Activated T-helper 1 cell treated with anti-CD3 and anti-CD28 coated beads, Interleukin-2, amount 50 U/mL, for 16 hours (primary cell): Measurements from ENCODE around the gene RNASEL.

ENCODE experiments used
- DNase-seq, 2 donors: peaks; one replicate each; pipeline ENCODE4 v3.0.0-alpha.2; 2020; ENCODE audit warnings: low read depth in 1 of 2, low spot score in 1 of 2

The RNASEL gene

GRCh38 chr1:182600745-182601415, 11.8 kb upstream of the RNASEL start:
- no peak for DNase-seq

DNA sequence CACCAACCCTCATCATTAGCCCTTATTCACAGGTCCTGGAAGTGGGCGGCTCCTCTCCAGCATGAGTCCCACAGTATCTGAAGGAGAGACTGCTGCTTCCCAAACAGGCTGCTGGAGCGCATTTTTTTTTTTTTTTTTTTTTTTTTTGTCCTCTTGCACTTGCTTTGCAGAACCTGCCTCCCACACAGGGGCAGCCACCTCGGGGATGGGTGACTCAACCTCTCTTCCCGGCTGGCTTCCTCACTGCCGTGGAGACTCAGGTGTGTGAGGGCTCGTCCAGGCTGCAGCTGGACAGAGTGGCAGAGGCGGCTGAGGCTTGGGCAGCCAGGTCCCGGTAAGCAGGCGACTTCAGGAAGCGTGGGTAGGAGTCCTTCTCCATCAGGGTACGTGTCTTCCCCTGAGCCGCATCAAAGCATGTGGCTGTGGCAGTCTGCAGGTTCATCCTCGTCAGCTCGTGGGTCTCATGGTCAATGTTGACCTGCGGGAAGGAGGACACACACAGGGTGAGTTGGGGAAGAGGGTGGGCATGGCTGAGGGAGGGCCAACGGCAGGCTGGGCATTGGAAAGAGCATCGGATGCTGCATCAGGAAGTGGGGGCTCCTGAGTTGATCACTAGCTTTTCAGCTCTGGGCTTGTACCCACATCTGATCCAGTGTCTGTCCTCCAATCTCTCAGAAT, 11.1 kb upstream of the RNASEL start:
- no peak for DNase-seq

GRCh38 chr1:182599339-182599738, 10.3 kb upstream of the RNASEL start:
- no peak for DNase-seq

- no peak for DNase-seq
Measured at GRCh38 chr1:182598296-182598695, 9.2 kb upstream of the RNASEL start.

DNA sequence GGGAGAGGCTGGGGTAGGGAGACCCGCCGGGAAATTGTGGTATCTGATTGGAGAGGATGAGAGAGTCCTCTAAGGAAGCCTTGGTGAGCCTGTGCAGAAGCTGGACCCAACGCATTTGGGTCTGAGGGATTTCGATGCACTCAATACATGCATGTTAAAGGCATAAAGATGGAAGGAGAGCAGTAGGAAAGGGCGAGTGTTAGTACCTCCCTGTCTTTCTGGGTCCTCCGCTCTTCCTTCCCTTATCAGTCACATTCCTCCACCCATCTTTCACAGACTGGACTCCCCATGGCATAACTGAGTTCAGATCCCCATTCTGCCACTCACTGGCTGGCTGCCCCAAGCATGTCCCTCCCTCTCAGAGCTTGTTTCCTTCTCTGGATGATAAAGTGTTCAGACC, 7.9 kb upstream of the RNASEL start:
- no peak for DNase-seq

DNA sequence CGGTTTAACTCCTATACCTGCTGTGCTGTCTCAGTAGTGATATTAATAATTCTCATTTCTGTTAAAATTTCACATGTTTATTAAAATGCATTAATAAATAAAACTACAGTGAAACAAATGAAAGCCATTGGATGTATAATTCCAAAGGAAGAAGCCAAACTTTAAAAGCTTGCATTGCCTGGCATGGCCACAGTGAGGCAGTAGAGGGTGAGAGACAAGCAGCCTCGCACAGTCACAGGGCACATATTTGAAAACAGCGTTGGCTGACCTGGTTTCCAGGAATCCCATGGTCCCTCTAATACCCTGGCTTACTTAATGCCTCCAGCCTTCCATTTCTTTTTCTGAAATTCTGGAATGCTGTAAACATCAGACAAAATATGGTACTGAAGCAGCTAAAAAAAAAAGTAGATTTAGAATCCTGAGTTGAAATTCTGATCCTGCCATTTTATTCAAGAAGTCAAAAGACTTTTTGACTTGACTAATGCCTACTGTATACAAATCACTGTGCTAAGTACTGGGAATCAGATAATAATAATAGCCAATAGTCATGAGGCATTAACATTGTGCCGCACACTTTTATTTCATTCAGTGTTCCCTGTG, 6.7 kb upstream of the RNASEL start:
- DNase-seq = peak in 1 of 2 donors; percentile 35

DNA sequence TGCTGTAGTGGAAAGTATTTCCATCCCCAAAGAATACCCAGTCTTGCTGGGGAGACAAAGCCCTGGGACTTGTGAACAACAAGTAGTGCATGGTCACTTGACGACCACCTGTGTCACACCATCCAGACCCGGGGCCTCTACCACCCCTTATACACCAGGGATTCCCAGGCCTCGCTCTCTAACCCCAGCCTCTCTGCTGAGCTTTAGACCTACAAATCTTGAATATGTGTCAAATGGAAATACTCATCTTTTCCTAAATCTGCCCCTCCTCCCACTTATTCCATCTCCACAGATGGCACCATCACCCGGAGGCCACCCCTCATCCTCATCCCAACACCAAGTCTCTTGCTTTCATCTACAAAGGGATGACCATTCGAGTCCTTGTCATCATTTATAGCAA, 875 bp upstream of the RNASEL start:
- no peak for DNase-seq

- DNase-seq = no peak
Measured at GRCh38 chr1:182589520-182589919, 464 bp upstream of the RNASEL start.

DNA sequence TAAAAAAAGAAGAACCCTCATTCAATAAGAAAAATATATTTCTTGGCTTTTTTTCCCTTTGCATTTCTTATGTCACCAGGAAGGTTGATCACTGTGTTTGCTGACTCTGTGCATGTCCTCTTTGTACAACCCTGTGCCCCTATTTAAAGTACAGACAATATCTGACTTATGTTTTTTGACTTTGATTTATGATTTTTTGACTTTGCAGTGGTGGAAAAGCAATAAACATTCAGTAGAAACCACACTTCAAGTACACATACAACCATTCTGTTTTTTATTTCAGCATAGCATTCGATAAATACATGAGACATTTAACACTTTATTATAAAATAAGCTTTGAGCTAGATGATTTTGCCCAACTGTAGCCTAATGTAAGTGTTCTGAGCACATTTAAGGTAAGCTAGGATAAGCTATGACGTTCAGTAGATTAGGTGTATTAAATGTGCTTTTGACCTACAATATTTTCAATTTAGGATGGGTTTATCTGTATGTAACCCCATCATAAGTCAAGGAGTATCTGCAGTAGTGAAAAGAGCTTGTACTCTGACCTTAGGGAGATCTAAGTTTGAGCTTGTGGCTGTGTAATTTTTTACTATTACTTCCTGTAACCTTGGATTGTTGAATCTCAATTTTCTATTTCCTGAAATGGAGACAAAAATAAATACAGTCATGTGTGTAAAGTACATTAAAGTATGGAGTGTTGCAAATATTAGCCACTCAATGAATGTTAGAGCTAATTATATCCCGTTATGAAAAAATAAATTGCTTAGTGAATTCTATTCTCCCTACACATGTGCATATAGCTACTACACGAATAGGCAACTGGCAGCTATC, 1.2 kb downstream of the RNASEL start:
- no peak for DNase-seq

GRCh38 chr1:182587093-182587492, 2.0 kb downstream of the RNASEL start:
- no peak for DNase-seq

GRCh38 chr1:182586380-182586779, 2.7 kb downstream of the RNASEL start:
- no peak for DNase-seq

DNA sequence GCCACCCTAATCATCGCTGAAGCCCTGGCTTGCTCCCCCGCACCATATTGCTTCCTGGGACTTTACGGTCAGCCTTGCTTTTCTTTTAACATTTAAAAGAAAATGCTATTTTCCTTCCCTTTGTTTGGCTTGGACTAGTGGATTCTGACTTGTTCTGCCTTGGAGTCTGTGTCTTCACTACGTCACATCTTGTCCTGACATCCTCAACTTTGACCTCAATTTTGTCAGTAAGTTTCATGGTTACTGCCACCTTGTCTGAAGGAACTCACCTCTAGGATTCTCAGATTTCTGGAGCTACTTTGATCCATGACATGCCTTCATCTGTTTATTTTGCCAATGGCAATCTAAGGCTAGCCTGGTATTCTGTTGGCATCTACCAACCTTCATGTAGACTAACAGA, 4.3 kb downstream of the RNASEL start:
- no peak for DNase-seq

DNA sequence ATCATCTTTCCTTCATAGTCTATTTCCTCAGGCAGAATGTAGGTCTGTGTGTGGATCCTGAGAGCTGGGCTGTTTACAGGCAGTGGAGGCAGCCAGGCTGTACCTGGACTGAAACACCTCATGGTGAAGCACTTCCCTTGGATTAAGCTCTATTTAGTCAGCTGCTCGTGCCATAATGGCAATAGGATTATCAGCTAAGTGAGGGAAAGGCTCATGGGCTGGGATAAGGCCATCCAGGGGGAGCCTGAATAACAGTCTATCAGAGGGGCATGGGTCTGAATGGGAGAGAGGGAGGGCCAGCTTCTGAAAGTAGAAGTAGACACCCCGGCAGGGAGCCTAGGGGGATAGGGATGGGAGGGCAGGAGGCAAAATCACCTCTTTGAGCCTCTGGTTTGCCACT, 8.3 kb downstream of the RNASEL start:
- no peak for DNase-seq

- no peak for DNase-seq
Measured at GRCh38 chr1:182575540-182576149, 13.4 kb downstream of the RNASEL start.

GRCh38 chr1:182574156-182574555, 14.9 kb downstream of the RNASEL start:
- DNase-seq = no peak

DNA sequence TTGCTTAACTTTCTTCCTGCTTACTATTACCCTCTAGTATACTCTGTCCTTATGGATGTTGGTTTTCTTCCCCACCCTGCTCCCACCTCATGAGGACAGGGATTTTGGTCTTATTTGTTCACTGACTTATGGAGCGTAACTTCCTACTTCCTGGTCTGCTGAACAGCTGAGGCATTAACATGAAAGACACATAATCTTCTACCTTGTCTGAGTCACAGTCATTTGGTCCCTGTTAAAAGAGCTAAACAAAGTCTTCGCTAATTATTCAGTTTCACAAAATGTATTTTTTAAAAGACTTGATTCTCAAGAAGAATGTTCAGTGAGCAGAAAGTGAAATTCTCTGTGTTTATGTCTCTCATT, 18.5 kb downstream of the RNASEL start:
- no peak for DNase-seq

DNA sequence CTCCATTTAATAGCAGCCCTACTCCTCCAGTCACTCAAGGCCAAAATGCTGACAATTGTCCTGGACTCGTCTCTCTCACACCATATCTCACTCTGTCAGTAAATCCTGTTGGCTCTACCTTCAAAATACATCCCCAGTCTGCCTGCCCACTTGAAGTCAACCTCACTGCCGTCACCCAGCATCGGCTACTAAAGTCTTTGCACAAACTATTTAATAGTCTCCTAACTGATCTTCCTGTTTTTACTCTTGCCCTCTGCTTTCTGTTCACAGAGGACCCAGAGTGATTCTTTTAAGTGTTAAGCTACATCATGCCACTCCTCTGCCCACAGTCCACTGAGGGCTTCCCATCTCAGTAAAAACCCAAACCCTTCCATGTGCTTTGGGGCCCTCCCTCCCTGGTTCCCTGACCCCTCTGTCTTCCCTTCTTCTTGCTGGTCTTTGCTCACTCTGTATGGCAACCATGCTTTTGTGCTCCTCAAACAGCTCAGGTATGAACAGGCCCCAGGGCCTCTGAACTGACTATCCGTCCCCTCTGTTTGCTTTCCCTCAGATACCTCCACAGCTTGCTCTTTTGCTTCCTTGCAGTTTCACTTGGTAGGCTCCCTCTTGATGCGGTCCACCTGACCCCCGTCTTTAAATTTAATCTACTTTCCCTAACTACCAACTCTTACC, 19.0 kb downstream of the RNASEL start:
- DNase-seq = no peak

DNA sequence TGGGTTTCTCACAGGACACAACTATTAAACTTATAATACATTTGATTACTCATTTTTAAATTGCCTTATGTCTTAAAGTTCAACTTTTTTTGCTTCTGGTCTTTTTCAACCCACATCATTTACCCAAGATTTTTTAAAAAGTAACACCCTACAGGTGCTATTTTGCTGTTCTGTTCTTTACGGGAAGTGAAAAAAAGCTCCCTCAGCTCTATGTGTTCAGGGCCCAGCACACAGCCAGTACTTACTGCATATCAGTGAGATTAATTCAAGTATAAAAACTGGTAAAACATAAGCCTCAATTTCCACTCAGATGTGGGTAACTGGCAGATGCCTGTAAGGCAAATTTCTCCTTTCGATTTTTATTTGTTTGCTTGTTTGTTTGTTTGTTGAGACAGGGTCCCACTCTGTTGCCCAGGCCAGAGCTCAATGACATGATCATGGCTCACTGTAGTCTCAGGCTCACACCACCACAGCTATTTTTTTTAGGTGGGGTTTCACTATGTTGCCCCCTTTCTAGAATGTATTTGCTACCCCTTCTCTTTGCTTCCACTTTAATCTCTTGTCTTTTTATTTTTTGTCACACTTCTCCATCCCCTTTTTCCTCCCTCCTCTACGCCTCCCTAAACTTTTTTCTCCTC, 20.3 kb downstream of the RNASEL start:
- DNase-seq = no peak

GRCh38 chr1:182567629-182568028, 21.4 kb downstream of the RNASEL start:
- DNase-seq = no peak

DNA sequence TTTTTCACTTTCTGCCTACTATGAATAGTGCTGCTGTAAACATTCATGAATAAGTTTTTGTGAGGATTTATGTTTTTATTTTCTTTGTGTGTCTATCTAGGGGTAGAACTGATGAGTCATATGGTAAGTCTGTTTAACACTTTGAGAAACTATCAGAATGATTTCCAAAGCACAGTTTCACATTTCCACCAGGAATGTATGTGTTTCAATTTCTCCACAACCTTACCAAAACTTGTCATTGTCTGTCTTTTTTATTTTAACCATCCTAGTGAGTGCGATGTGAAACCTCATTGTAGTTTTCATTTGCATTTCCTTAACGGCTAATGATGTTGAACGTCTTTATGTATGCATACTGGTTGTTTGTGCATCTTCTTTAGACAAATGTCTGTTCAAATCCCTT, 23.5 kb downstream of the RNASEL start:
- no peak for DNase-seq
